Neuronal stem cell (in vitro differentiated cells): ENCODE measurements around the gene MB21D2.

Source experiments
- DNase-seq: peaks from one replicate; pipeline ENCODE4 v3.0.0-alpha.2; 2013; ENCODE audit warnings: low spot score
- H2AFZ ChIP-seq: one replicate; pipeline ENCODE4 v1.6.1; 2013; ENCODE audit warnings: mild to moderate bottlenecking, low read length, inconsistent platforms
- H2AK5ac ChIP-seq: 2 replicates; pipeline ENCODE4 v1.6.1; 2013; ENCODE audit warnings: low read depth, mild to moderate bottlenecking, inconsistent platforms, low read length, moderate library complexity, mixed read lengths
- H2BK120ac ChIP-seq: 2 replicates; pipeline ENCODE4 v1.6.1; 2013; ENCODE audit warnings: low read depth, mild to moderate bottlenecking, inconsistent platforms, low read length, moderate library complexity, mixed read lengths
- H2BK12ac ChIP-seq: one replicate; pipeline ENCODE4 v1.6.1; 2013; ENCODE audit warnings: low read length, inconsistent platforms
- H2BK15ac ChIP-seq: 2 replicates; pipeline ENCODE4 v1.6.1; 2013; ENCODE audit warnings: mild to moderate bottlenecking, low read length, inconsistent platforms, mixed read lengths
- H2BK5ac ChIP-seq: one replicate; pipeline ENCODE4 v1.6.1; 2013; ENCODE audit warnings: inconsistent platforms, mild to moderate bottlenecking, low read length, moderate library complexity
- H3K14ac ChIP-seq: one replicate; pipeline ENCODE4 v1.6.1; 2013; ENCODE audit warnings: low read length, inconsistent platforms
- H3K18ac ChIP-seq: 2 replicates; pipeline ENCODE4 v1.6.1; 2013; ENCODE audit warnings: low read length, inconsistent platforms
- H3K23ac ChIP-seq: 2 replicates; pipeline ENCODE4 v1.6.1; 2013; ENCODE audit warnings: low read depth, mild to moderate bottlenecking, mixed read lengths, low read length, inconsistent platforms; ENCODE audit not compliant: poor library complexity
- H3K27ac ChIP-seq: replicated peaks from 3 replicates; pipeline ENCODE4 v1.5.1; 2013; ENCODE audit warnings: low read length, inconsistent platforms
- H3K27me3 ChIP-seq, 3 experiments: 2 replicates each; pipeline ENCODE4 v1.6.1; 2013; ENCODE audit warnings: low read length in 3 of 3, mild to moderate bottlenecking in 2 of 3, inconsistent platforms in 1 of 3, low read depth in 1 of 3, mixed read lengths in 1 of 3, moderate library complexity in 1 of 3; ENCODE audit not compliant: control insufficient read depth in 3 of 3, insufficient read depth in 3 of 3
- H3K36me3 ChIP-seq, 2 donors: replicated peaks in 1 of 2; 2 replicates each; pipeline ENCODE4 v1.6.1; 2013; ENCODE audit warnings: low read length in 2 of 2; ENCODE audit not compliant: control insufficient read depth in 2 of 2, insufficient read depth in 2 of 2
- H3K4ac ChIP-seq: 2 replicates; pipeline ENCODE4 v1.6.1; 2013; ENCODE audit warnings: inconsistent platforms, mild to moderate bottlenecking, low read length, moderate library complexity
- H3K4me1 ChIP-seq, 2 donors: 1 replicate in 1 of 2; 2 replicates in 1 of 2; pipeline ENCODE4 v1.6.1; 2013; ENCODE audit warnings: low read length in 2 of 2, low read depth in 1 of 2; ENCODE audit not compliant: control insufficient read depth in 2 of 2, insufficient read depth in 1 of 2
- H3K4me2 ChIP-seq: one replicate; pipeline ENCODE4 v1.6.1; 2013; ENCODE audit warnings: mild to moderate bottlenecking, low read length, inconsistent platforms; ENCODE audit not compliant: insufficient read depth, poor library complexity, severe bottlenecking
- H3K4me3 ChIP-seq, 2 donors: 2 replicates each; pipeline ENCODE4 v1.5.1; 2013; ENCODE audit warnings: low read length in 2 of 2, mild to moderate bottlenecking in 2 of 2, inconsistent platforms in 1 of 2, moderate library complexity in 1 of 2
- H3K79me1 ChIP-seq: one replicate; pipeline ENCODE4 v1.6.1; 2013; ENCODE audit warnings: low read depth, mild to moderate bottlenecking, inconsistent platforms, low read length, moderate library complexity
- H3K9ac ChIP-seq: one replicate; pipeline ENCODE4 v1.6.1; 2013; ENCODE audit warnings: mild to moderate bottlenecking, low read depth, low read length, inconsistent platforms; ENCODE audit not compliant: poor library complexity
- H3K9me3 ChIP-seq, 2 donors: replicated peaks in 1 of 2; 2 replicates each; pipeline versions ENCODE3 to v1.6.1; 2013; ENCODE audit warnings: low read length in 2 of 2, mild to moderate bottlenecking in 2 of 2, inconsistent platforms in 1 of 2, low read depth in 1 of 2, mixed read lengths in 1 of 2, moderate library complexity in 1 of 2; ENCODE audit not compliant: control insufficient read depth in 2 of 2, insufficient read depth in 1 of 2
- H4K8ac ChIP-seq: one replicate; pipeline ENCODE4 v1.6.1; 2013; ENCODE audit warnings: low read depth, mild to moderate bottlenecking, inconsistent platforms, low read length, moderate library complexity
- H4K91ac ChIP-seq: one replicate; pipeline ENCODE4 v1.6.1; 2013; ENCODE audit warnings: low read length, low read depth, mild to moderate bottlenecking, inconsistent platforms; ENCODE audit not compliant: poor library complexity
- WGBS, 2 donors: extraction: QIAGEN DNeasy Blood & Tissue Kit; methylation state at CpG; one replicate each; pipeline ENCODE4 v1.1.7; 2013; ENCODE audit warnings: missing lambda C conversion rate in 2 of 2, mixed read lengths in 1 of 2; ENCODE audit not compliant: insufficient read length in 2 of 2, insufficient replicate concordance in 1 of 2; ENCODE audit errors: extremely low coverage in 2 of 2; 5-methylcytosine and 5-hydroxymethylcytosine counted together

MB21D2 gene

DNA sequence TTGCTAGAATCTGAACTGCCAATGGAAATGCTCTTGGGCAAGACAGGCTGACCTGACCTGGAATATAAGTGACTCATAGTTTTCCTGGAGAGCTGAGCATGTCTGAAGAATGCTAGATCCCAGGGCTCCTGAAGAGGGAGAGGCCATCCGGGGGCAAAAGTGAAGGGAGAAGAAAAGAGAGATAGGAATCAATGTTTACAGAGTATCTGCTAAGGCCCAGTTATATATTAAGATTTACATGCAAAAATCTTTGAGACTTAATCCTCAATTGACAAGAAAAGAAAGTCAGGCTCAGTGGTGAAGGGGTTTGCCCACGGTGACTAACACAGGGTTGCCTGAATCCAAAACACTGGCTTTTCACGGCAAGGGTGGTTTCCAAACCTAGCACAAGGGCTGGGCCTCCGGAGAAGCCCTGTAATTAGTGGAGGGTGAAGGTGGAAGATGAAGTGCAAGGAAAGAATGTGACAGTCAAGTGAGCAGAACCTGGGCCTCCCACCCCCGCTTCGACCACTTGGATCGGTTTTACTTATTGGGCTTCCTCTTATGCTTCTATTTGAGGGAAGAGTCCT lies 98.6 kb downstream of the MB21D2 start:
- Histone ChIP-seq H2BK5ac (no peak overlapping the region), H3K36me3 (no peaks in the 10 kb centered on the region), H2BK120ac (no peak overlapping the region), H3K9ac (no peak overlapping the region), H4K8ac (no peak overlapping the region), H3K4me2 (no peak overlapping the region), H3K14ac (no peak overlapping the region), H2AFZ (no peak overlapping the region), H3K4me1 (peaks cover 0 to 12% of the 10 kb centered on the region in 2 donors), H2AK5ac (no peak overlapping the region), H3K9me3 (no peaks in the 10 kb centered on the region), H3K4me3 (no peak overlapping the region), H4K91ac (no peak overlapping the region), H3K27me3 (no peaks in the 10 kb centered on the region), H3K18ac (no peak overlapping the region), H3K4ac (no peak overlapping the region), H3K79me1 (no peaks in the 10 kb centered on the region), H3K23ac (no peak overlapping the region), H2BK12ac (no peak overlapping the region), H2BK15ac (no peak overlapping the region), H3K27ac (no peak overlapping the region)
- no peak for DNase-seq
- no CpG with 5 or more reads among the region's 7 CpGs for WGBS, 2 donors

DNA sequence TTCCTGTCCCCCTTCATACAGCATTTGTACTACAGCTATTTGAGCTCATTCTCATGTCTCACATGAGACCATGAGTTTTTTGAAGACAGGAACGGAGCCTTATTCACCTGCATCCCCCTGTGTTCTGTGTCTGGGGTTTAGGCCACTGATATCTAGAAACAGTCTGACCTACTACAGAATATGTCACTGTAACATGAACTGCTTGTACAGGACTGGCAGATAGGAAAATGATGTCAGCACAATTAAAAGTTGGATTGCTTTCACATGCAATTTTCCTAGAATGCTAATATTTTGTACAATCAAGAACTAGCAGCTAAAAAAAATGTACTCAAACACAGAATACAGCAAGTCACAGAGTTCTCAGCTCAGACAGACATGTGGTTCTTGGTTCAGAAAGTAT lies 99.5 kb downstream of the MB21D2 start:
- H2BK120ac ChIP-seq = no peak overlapping the region
- no peaks in the 10 kb centered on the region for H3K9me3 ChIP-seq
- H3K23ac ChIP-seq = no peak overlapping the region
- H3K9ac ChIP-seq = no peak overlapping the region
- H2BK5ac ChIP-seq = no peak overlapping the region
- H2AK5ac ChIP-seq = no peak overlapping the region
- H2BK12ac ChIP-seq = no peak overlapping the region
- H3K27me3 ChIP-seq = no peaks in the 10 kb centered on the region
- no peak overlapping the region for H2BK15ac ChIP-seq
- H3K79me1 ChIP-seq = no peaks in the 10 kb centered on the region
- H3K36me3 ChIP-seq = no peaks in the 10 kb centered on the region
- H3K4me2 ChIP-seq = no peak overlapping the region
- no peak for DNase-seq
- no CpG with 5 or more reads among the region's 1 CpG for WGBS, 2 donors
- no peak overlapping the region for H3K4me3 ChIP-seq
- H3K4me1 ChIP-seq = peaks cover 0 to 12% of the 10 kb centered on the region in 2 donors
- no peak overlapping the region for H2AFZ ChIP-seq
- H3K27ac ChIP-seq = no peak overlapping the region
- no peak overlapping the region for H4K91ac ChIP-seq
- H4K8ac ChIP-seq = no peak overlapping the region
- H3K14ac ChIP-seq = no peak overlapping the region
- H3K4ac ChIP-seq = no peak overlapping the region
- no peak overlapping the region for H3K18ac ChIP-seq

DNA sequence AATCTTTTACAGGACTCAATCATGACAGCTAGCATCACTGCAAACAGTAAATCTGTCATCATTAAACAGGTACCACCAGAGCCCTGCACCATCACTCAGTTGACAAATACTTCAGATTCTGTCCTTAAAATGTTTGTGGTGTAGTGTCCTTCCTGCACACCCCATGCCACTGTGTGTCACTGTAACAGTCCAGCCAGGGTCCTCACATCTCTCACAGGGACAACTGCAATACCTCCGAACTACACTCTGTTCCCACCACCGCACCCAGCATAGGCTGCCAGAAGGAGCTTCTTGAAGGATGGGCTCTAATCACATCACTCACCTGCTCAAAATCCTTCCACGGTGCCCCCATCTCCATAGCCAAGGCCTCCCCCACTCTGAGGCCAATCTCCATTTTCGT lies 100.2 kb downstream of the MB21D2 start:
- Histone ChIP-seq H3K27ac (no peak overlapping the region), H3K4me3 (no peak overlapping the region), H4K8ac (no peak overlapping the region), H3K18ac (no peak overlapping the region), H2AFZ (no peak overlapping the region), H3K4me2 (no peak overlapping the region), H2BK12ac (no peak overlapping the region), H3K23ac (no peak overlapping the region), H3K14ac (no peak overlapping the region), H3K4ac (no peak overlapping the region), H3K4me1 (peaks cover 0 to 12% of the 10 kb centered on the region in 2 donors), H4K91ac (no peak overlapping the region), H3K27me3 (no peaks in the 10 kb centered on the region), H3K36me3 (no peaks in the 10 kb centered on the region), H3K79me1 (no peaks in the 10 kb centered on the region), H2BK15ac (no peak overlapping the region), H2BK120ac (no peak overlapping the region), H3K9ac (no peak overlapping the region), H3K9me3 (no peaks in the 10 kb centered on the region), H2AK5ac (no peak overlapping the region), H2BK5ac (no peak overlapping the region)
- WGBS, 2 donors = no CpG with 5 or more reads among the region's 4 CpGs
- no peak for DNase-seq

GRCh38 chr3:192817053-192817452 lies 100.6 kb downstream of the MB21D2 start:
- H3K23ac ChIP-seq = no peak overlapping the region
- no peak overlapping the region for H2BK12ac ChIP-seq
- no peak overlapping the region for H2BK5ac ChIP-seq
- H3K9ac ChIP-seq = no peak overlapping the region
- no peak overlapping the region for H4K8ac ChIP-seq
- H3K79me1 ChIP-seq = no peaks in the 10 kb centered on the region
- no peak overlapping the region for H3K14ac ChIP-seq
- no peak for DNase-seq
- H2AK5ac ChIP-seq = no peak overlapping the region
- H3K9me3 ChIP-seq = no peaks in the 10 kb centered on the region
- peaks cover 0 to 12% of the 10 kb centered on the region in 2 donors for H3K4me1 ChIP-seq
- no peak overlapping the region for H3K18ac ChIP-seq
- H3K27me3 ChIP-seq = no peaks in the 10 kb centered on the region
- H3K4ac ChIP-seq = no peak overlapping the region
- H2BK120ac ChIP-seq = no peak overlapping the region
- H2BK15ac ChIP-seq = no peak overlapping the region
- H2AFZ ChIP-seq = no peak overlapping the region
- H3K36me3 ChIP-seq = no peaks in the 10 kb centered on the region
- no peak overlapping the region for H4K91ac ChIP-seq
- no peak overlapping the region for H3K4me2 ChIP-seq
- H3K4me3 ChIP-seq = no peak overlapping the region
- WGBS, 2 donors = no CpG with 5 or more reads among the region's 1 CpG
- no peak overlapping the region for H3K27ac ChIP-seq
